ENCODE measurements around the gene STARD9. TPM values are rescaled to one million over a fixed set of nuclear protein-coding genes. Genes with fewer than 3 reads are reported as not detected.

Gene STARD9
- total and polyA plus RNA-seq, 2 experiments from 2014 or later = 1.8 to 6.2 TPM

DNA sequence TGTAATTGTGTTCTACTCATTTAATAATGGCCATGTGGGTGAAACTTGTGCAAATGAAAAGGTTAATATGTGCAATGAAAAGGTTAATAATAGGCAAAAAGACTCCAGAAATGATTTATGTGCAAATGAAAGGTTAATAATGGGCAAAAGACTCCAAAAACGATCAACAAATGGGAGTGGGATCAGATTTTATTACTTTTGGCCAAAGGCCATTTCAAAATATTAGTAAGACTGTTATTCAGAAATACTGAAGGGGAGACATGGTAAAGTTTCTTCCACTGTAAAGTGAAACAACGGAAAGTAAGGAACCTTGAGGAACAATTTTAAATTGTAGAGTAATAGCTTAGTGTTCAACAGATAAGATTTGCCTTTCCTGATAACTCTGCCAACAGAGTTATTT lies 40.7 kb downstream of the STARD9 start (continued):
- TF ChIP-seq, protein P1, sequence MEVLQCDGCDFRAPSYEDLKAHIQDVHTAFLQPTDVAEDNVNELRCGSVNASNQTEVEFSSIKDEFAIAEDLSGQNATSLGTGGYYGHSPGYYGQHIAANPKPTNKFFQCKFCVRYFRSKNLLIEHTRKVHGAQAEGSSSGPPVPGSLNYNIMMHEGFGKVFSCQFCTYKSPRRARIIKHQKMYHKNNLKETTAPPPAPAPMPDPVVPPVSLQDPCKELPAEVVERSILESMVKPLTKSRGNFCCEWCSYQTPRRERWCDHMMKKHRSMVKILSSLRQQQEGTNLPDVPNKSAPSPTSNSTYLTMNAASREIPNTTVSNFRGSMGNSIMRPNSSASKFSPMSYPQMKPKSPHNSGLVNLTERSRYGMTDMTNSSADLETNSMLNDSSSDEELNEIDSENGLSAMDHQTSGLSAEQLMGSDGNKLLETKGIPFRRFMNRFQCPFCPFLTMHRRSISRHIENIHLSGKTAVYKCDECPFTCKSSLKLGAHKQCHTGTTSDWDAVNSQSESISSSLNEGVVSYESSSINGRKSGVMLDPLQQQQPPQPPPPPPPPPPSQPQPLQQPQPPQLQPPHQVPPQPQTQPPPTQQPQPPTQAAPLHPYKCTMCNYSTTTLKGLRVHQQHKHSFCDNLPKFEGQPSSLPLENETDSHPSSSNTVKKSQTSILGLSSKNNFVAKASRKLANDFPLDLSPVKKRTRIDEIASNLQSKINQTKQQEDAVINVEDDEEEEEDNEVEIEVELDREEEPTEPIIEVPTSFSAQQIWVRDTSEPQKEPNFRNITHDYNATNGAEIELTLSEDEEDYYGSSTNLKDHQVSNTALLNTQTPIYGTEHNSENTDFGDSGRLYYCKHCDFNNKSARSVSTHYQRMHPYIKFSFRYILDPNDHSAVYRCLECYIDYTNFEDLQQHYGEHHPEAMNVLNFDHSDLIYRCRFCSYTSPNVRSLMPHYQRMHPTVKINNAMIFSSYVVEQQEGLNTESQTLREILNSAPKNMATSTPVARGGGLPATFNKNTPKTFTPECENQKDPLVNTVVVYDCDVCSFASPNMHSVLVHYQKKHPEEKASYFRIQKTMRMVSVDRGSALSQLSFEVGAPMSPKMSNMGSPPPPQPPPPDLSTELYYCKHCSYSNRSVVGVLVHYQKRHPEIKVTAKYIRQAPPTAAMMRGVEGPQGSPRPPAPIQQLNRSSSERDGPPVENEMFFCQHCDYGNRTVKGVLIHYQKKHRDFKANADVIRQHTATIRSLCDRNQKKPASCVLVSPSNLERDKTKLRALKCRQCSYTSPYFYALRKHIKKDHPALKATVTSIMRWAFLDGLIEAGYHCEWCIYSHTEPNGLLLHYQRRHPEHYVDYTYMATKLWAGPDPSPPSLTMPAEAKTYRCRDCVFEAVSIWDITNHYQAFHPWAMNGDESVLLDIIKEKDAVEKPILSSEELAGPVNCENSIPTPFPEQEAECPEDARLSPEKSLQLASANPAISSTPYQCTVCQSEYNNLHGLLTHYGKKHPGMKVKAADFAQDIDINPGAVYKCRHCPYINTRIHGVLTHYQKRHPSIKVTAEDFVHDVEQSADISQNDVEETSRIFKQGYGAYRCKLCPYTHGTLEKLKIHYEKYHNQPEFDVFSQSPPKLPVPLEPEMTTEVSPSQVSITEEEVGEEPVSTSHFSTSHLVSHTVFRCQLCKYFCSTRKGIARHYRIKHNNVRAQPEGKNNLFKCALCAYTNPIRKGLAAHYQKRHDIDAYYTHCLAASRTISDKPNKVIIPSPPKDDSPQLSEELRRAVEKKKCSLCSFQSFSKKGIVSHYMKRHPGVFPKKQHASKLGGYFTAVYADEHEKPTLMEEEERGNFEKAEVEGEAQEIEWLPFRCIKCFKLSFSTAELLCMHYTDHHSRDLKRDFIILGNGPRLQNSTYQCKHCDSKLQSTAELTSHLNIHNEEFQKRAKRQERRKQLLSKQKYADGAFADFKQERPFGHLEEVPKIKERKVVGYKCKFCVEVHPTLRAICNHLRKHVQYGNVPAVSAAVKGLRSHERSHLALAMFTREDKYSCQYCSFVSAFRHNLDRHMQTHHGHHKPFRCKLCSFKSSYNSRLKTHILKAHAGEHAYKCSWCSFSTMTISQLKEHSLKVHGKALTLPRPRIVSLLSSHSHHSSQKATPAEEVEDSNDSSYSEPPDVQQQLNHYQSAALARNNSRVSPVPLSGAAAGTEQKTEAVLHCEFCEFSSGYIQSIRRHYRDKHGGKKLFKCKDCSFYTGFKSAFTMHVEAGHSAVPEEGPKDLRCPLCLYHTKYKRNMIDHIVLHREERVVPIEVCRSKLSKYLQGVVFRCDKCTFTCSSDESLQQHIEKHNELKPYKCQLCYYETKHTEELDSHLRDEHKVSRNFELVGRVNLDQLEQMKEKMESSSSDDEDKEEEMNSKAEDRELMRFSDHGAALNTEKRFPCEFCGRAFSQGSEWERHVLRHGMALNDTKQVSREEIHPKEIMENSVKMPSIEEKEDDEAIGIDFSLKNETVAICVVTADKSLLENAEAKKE (CRISPR knock-in tag; IDR thresholded peaks at IDR 0.05) = no peak
- TF ChIP-seq EZH2phosphoT487 (IDR thresholded peaks at IDR 0.05; ENCODE audit: unreplicated experiment) = no peak
- no peak for TF ChIP-seq ZNF331 (CRISPR knock-in tag; IDR thresholded peaks at IDR 0.05; ENCODE audit: low read depth)
- TF ChIP-seq, protein P2, sequence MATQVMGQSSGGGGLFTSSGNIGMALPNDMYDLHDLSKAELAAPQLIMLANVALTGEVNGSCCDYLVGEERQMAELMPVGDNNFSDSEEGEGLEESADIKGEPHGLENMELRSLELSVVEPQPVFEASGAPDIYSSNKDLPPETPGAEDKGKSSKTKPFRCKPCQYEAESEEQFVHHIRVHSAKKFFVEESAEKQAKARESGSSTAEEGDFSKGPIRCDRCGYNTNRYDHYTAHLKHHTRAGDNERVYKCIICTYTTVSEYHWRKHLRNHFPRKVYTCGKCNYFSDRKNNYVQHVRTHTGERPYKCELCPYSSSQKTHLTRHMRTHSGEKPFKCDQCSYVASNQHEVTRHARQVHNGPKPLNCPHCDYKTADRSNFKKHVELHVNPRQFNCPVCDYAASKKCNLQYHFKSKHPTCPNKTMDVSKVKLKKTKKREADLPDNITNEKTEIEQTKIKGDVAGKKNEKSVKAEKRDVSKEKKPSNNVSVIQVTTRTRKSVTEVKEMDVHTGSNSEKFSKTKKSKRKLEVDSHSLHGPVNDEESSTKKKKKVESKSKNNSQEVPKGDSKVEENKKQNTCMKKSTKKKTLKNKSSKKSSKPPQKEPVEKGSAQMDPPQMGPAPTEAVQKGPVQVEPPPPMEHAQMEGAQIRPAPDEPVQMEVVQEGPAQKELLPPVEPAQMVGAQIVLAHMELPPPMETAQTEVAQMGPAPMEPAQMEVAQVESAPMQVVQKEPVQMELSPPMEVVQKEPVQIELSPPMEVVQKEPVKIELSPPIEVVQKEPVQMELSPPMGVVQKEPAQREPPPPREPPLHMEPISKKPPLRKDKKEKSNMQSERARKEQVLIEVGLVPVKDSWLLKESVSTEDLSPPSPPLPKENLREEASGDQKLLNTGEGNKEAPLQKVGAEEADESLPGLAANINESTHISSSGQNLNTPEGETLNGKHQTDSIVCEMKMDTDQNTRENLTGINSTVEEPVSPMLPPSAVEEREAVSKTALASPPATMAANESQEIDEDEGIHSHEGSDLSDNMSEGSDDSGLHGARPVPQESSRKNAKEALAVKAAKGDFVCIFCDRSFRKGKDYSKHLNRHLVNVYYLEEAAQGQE (IDR thresholded peaks at IDR 0.05; ENCODE audit: unreplicated experiment) = no peak
- TF ChIP-seq CREB1 (CRISPR knock-in tag; IDR thresholded peaks at IDR 0.05; ENCODE audit: low read depth) = no peak
- no peak for TF ChIP-seq STAT1 (IDR thresholded peaks at IDR 0.05; ENCODE audit: unreplicated experiment)
- TF ChIP-seq NANOG (IDR thresholded peaks at IDR 0.05; ENCODE audit: borderline replicate concordance) = no peak
- TF ChIP-seq, protein P3, sequence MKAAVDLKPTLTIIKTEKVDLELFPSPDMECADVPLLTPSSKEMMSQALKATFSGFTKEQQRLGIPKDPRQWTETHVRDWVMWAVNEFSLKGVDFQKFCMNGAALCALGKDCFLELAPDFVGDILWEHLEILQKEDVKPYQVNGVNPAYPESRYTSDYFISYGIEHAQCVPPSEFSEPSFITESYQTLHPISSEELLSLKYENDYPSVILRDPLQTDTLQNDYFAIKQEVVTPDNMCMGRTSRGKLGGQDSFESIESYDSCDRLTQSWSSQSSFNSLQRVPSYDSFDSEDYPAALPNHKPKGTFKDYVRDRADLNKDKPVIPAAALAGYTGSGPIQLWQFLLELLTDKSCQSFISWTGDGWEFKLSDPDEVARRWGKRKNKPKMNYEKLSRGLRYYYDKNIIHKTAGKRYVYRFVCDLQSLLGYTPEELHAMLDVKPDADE (IDR thresholded peaks at IDR 0.05) = no peak
- TF ChIP-seq ZNF114 (CRISPR knock-in tag; IDR thresholded peaks at IDR 0.05) = no peak

All from GM23338 (cell line).